Ureter (tissue), 1 donor: ENCODE measurements around the gene OR1F1. TPM values are rescaled to one million over a fixed set of nuclear protein-coding genes. Genes with fewer than 3 reads are reported as not detected.
"Not testable (repeated sequence)": the region's sequence is repeated elsewhere in the genome, so short reads cannot be mapped to it uniquely, and the experiment has no call there.

Experiments
- DNase-seq: peaks from one replicate; pipeline ENCODE4 v3.0.0-alpha.2; 2020; ENCODE audit warnings: low spot score
- total RNA-seq: library from RNA; stranded (reverse); gene quantifications from one replicate; pipeline ENCODE4 v1.2.4, GENCODE V29; 2023
- donor health status: DM: yes; HTN: yes; CAD: no.

Gene OR1F1
- total RNA-seq, 1 donor from 2014 or later, result not detected

DNA sequence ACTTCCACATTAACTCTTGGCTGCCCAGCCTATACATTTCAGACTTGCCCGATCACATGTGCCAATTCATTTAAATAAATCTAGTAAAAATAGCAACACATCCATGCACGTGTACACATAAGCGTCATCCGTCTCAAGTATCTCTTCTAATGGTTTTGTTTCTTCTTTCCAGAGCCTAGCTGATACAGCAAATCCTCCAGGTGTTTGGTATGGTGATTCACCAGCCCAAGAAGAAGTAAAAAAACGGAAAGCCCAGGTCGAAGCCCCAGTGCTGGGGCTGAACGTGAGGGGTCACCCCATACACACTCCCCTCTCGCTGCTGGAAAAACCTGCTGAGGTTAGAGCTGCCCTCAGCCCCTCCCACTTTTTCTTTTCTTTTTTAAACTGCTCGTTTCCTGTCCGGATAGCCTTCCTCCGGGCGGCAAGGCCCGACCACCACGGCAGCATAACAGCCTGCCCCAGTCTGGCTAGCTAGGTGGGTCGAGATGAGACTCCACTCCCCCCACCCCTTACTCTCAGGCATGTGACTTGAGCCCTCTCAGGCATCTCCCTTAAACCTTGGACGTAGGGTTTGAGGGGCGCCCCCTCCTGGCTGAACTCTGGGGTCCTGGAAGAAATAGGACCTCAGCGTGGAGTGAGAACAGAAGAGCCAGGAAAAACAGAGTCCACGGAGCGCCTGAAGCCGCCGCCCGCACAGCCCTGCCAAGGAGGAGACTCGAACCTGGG is 13.9 kb upstream of the OR1F1 start:
- no peak for DNase-seq

DNA sequence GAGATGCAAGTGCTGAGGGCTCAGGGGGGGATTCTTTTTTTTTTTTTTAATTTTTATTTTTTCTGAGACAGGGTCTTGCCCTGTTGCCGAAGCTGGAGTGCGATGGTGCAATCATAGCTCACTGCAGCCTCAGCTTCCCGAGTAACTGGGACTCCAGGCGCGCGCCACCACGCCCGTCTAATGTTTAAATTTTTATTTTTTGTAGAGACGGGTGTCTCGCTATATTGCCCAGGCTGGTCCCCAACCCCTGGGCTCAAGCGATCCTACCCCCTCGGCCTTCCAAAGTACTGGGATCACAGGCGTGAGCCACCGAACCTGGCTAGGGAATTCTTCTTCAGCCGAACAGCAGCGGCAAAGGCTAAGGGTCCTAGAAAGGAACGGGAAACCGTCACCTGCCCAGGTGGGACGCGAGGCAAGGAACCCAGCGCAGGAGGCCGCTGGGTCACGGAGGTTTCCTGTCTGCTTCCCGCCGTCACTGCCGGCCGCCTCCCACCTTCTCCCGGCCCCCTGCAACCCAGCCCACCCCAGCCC is 13.3 kb upstream of the OR1F1 start:
- DNase-seq, result no peak

DNA sequence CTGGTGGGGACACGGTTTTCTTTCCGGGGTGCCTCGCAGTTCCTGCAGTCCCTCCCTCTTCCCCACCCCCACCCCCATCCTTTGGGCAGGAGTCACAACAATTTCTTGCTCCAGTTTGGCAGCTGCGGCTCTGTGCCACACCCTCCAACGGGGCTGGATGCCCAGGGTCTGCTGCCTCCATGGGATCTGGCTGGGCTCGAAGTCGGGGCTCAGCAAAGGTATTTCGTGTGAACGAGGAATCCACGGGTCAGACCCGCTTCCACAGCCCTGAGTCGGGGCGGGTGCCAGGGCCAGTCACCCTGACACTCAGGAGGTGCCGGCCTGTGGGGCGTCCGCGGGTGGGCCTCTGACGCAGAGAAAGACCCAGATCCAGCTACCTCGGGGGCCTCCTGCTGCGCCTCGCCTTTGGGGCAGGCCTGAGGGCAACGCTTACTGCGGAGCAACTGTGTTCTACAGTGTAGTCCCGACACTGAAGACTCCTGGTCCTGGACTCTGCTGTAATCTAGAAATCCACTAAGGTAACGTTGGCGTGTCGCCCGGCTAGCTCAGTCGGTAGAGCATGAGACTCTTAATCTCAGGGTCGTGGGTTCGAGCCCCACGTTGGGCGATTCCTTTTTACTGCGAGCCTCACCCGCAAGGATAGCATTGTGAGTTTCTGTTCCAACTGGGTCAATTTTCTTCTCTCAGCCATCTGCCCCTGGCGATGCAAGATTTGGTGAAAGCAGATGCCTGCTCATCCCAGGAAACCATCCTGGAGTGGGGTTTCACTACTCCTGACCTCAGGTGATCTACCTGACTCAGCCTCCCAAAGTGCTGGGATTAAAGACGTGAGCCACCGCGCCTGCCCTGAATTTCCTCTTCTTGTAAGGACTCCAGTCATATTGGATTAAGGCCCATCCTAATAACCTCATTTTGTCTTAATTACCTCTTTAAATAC is 12.6 kb upstream of the OR1F1 start:
- DNase-seq, result no peak

DNA sequence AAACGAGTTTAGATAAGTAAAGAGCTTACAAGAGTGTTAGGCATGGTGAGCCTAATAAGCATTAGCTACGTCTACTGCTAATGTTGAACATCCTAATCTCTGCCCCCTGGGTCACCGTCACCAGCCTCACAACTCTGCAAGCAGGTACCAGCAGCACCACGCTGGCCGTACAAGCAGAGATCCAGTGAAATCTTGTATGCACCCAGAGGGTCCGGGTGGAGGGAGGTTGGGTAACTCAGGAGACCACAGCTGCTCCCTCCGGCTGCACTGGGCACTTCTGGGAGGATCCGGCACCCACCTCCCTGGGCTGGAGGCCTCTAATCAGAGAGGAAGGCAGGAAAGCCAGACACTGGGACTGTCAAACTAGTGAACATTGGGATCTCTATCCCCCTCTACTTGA is 8.4 kb upstream of the OR1F1 start:
- DNase-seq, result no peak

DNA sequence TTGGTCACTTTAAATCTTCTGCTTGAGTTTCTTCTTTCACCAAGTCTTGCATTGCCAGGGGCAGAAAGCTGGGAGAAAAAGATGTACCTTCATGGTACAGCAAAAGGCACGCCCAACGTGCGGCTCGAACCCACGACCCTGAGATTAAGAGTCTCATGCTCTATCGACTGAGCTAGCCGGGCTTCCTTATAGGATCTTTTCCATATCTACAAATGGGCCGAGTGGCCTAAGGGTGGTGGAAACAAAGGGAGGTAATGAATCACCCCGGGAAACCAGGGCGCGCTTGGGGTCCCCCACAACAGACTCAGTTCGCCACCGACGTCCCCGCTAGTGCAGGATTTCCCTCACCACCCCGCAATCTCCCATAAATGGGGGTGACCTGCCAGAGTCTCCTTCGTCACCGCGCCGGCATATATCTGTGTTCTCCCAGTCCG is 7.5 kb upstream of the OR1F1 start:
- DNase-seq, result no peak

DNA sequence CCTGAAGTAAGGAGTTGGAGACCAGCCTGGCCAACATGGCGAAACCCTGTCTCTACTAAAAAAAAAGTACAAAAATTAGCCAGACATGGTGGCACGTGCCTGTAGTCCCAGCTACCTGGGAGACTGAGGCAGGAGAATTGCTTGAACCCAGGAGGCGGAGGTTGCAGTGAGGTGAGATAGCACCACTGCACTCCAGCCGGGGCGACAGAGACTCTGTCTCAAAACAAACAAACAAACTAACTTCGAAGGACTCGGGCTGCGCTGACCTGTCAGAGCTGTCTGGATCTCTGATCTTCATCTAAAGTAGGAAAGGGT is 5.8 kb upstream of the OR1F1 start:
- not testable (repeated sequence) for DNase-seq

DNA sequence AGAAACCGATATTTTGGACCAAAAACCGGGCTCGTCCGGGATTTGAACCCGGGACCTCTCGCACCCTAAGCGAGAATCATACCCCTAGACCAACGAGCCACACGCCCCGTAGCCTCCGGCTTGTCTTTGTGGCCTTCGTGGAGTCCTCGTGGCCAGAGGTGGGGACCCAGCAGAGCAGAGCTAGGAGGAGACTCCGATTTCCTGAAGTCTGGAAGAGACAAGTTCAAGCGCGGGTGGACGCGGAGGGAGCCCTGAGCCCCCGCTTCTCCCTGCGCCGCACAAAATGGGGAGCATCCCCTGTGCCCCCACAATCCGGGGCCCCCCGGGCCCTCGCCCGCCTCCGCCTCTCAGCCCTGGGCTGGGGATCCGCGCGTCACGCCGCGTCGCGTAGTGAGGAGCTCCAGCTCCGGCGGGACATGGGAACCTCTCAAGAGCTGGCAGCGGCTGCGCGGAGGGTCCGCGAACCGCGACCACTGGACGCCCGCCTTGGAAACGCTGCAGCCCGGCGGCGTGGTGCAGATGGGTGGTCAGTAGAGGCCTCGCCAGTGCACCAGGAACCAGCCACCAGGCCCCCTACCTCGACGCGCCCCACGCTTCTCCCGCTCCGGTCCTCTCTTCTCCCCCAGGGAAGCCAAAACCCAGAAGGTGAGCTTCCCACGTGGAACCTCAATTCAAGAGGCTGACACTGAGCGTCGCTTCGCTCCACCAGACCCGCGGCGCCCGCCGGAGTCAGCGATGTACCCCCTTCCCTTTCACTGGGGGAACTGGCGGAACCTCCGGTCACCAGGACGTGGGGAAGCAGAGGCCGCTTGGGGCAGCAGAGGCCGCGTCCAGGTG is 5.2 kb upstream of the OR1F1 start:
- no peak for DNase-seq

DNA sequence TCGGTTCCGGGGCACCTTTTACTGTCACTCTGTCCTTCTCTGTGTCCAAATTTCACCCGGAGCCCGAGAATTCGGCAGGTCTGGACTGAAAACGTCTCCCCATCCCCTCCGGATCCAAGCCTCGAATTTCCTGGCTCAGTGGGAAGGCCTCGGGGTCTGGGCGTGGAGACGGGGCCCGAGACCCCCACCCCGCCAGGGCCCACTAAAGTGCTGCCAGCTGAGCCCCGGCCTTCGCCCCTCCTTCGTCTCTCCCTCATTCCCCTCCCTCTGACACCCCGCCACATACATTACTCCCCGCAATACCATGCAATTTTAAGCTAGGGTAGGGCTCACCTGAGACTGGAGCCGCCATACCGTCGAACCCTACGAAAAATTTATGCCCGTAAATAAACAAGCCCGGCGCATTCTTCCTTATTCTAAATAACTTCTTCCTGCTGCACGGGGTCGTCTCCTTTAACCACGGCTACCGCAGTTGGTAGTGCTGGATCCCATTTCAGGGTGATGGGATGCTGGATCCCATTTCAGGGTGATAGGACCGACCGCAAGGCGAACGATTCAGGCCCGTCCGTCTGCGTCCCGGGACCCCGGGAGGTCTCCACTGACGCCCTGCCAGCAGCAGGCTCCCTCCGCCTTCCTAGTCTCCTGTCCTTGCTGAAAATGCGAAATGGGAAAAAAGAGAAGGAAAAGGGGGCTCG is 4.4 kb upstream of the OR1F1 start:
- no peak for DNase-seq

DNA sequence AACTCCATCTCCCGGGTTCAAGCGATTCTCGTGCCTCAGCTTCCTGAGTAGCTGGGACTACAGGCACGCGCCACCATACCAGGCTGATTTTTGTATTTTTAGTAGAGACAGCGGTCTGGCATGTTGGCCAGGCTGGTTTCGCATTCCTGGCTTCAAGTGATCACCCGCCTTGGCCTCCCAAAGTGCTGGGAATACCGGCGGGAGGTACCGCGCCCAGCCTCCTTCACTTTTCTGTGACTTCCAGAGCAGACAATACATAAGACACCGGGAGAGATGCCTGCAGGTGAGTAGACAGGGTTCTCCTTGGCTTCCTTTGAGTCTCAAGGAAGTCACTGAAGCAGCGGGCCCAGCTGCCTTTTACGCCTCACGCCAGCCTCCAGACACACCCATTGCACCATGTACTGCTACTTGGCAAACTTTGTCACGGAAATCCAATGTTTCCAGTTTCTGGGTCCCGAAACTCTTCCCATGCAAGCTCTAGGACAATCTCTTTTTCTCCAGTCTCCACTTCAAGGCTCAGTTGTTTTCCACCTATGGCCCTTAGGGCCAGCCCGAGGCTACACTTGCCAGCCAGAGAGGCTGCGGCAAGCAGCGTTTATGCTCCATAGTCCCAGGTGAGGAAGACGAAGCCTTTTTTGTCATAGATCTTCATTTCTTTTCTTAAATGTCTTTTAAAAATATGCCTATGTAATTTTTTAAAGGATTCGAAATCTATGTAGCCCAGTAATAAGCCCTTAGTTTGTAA is 886 bp upstream of the OR1F1 start:
- no peak for DNase-seq

DNA sequence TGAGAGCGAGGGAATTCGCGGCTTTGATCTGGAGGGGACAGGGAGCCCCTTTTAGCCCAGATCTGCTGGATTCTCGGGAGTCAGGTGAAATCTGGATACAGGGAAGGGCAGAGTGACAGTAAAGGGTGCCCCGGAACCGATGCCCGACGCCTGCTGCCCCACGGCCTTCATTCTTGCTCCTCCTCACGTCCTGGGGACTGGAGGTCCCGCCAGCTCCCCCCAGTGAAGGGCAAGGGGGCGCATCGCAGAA is 596 bp downstream of the OR1F1 start:
- no peak for DNase-seq

DNA sequence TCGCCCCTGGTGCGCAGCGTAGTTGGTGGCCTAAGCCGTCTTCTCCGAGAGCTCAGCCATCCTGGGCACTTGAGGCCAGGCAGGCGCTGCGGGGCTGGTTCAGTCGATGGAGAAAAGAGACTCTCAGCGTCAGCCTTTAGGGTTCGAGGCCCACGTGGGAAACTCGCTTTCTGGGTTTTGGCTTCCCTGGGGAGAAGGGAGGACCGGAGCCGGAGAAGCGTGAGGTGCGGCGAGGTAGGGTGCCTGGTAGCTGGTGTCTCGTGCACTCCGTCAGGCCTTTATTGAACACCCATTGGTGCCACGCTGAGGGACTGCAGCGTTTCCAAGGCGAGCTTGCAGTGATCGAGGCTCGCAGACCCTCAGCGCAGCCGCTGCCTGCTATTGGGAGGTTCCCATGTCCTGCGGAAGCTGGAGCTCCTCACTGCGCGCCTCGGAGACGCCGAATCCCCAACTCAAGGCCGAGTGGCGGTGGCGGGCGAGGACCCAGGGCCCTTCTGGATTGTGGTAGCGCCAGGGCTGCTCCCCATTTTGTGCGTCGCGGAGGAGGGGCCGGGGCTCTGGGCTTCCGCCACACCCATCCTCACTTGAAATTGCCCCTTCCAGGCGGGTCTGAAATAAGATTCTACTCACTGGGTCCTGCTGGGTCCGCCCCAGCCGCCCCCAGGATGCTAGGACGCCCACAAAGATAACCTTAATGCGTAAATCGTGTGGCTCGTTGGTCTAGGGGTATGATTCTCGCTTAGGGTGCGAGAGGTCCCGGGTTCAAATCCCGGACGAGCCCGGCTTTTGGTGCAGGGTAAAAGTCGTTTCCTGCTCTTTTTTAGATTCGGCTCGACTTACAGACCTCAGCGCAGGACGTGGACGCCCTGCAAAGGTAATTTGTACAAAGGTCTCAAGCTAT is 1.2 kb downstream of the OR1F1 start:
- no peak for DNase-seq

DNA sequence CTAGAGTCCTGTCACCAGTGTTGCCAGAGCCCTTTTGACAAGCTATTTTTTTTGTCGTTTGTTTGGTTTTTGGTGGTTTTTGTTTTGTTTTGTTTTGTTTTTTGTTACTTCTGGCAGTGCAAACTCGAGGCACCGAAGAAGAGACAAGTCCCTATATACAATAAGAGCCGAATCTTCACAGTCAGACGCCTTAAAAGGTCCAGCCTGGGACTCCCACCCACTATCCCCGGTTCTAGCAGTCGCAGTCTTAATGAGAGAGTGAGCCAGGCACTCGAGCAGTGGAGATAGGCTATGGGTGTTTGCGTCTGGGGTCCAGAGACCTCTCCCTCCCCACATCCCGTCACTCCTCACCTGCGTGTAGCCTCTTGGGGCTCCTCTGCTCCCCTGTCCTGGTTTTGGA is 1.9 kb downstream of the OR1F1 start:
- no peak for DNase-seq

DNA sequence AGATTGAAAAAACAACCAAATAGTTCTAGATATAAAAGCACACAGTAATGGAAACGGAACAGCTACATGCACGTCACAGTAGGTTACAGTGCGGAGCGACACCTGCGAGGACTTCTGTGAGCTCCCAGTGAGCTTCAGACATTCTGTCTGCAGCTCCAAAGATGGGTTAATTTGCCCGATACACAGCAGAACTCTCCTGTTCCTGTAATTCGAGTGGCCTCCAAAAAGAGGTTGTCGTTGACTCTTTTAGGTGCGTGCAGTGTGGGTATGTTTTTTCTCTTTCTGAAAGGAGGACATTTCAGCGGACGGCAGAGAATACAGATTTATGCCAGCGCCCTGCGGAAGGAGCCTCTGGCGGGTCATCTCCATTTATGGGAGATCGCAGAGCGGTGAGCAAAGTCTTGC is 2.9 kb downstream of the OR1F1 start:
- no peak for DNase-seq

DNA sequence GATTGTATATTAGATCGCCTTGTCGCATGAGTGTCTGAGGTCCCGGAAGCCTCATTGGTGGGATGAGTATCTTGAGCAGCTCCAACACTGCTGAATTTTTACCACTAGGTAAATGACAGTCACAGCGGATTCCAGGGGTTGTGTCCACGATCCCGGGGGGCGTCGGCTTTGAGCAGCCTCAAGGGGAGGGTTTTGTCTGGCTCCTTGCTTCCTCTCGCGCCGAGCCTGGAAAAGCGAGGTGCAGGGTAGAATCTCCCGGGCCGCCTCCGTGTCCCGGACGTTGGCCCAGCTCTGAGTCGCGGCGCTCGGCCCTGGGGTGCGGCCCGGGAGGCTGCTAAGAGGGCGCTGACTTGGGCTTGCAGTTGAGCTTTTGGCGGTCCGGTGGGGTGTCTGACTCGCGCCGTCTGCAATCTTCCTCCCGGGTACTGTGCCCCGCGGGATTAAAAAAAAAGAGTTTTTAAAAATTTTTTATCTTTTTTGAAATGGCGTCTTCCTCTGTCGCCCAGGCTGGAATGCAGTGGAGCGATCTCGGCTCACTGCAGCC is 4.5 kb downstream of the OR1F1 start:
- no peak for DNase-seq

DNA sequence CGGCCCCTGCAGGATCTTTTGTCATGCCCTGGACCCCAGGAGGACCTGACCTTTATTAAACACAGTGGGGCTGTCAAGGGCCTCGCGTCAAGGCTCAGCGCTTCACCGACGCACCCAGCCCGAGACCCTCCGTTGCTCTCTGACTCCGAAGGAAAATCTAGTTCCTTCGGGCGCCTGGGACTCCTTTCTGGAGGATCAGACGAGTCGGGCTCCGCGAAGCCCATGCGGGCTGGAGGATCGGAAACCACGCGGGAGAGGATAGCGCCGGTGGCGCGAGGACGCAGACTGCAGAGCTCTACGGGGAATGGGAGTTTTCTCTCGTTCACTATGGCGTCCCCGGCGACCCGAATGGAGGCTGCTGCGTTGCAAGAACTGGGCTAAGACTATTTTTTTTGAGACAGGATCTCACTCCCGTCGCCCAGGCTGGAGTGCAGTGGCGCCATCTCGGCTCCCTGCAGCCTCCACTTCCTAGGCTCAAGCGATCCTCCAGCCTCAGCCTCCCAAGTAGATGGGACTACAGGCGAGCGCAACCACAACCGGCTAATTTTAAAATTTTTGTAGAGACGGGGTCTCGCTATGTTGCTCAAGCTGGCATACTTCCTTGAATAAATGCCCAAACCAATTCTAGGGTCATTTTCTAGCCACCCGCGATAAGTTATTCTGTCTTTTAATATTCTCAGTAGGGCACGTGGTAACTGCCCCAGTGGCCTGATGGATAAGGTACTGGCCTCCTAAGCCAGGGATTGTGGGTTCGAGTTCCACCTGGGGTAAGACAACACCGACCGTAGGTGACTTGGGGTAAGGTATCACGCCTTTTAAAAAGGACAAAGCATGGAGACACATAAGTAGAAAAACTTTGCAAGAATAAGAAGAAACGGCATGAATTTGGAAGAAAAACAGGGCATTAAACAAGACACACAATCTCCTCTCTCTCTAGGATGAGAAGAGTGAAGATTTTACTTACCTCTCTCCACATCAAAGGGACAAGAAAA is 5.5 kb downstream of the OR1F1 start:
- DNase-seq, result no peak

DNA sequence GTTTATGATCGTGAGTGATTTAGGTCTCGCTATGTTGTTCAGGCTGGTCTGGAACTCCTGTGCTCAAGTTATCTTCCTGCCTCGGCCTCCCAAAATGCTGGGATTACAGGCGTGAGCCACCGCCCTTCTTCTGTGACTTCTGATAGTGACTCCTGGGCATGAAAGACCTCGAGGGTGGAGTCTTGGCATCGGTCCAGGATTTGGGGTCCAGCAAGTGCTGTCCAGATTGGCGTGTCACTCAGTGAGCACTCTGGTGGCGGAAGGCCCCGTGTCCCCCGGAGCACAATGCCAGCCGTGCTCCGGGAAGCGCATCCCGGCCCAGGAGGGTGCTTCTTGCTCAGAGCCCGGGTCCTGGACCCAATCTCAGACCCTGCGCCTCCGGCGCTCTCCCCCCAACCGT is 6.8 kb downstream of the OR1F1 start:
- DNase-seq, result no peak

DNA sequence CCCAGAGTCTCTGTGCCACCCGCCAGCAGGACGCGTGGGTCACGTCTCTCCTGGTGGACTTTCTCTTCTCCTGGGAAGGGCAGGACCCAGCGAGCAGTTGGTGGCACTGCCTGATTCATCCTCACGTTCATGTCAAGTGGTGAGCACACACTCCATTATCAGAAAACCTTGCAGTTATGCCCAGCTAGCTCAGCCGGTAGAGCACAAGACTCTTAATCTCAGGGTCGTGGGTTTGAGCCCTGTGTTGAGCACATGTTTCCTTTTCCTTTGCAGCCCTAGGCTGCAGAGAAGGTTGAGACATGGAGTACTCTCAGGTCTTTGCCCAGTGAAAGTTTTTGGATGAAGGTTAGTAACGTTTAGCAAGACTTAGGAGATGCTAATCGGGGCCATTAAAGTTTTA is 8.0 kb downstream of the OR1F1 start:
- no peak for DNase-seq

DNA sequence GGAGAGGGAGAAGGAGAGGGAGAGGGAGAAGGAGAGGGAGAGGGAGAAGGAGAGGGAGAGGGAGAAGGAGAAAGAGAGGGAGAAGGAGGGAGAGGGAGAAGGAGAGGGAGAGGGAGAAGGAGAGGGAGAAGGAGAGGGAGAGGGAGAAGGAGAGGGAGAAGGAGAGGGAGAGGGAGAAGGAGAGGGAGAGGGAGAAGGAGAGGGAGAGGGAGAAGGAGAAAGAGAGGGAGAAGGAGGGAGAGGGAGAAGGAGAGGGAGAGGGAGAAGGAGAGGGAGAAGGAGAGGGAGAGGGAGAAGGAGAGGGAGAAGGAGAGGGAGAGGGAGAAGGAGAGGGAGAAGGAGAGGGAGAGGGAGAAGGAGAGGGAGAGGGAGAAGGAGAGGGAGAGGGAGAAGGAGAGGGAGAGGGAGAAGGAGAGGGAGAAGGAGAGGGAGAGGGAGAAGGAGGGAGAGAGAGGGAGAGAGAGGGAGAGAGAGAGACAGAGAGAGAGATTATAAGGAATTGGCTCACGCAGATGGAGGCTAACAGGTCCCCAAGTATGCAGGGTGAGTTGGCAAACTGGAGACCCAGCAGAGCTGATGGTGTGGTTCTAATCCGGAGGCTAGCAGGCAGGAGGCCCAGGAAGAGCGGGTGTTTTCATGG is 9.8 kb downstream of the OR1F1 start:
- DNase-seq, result not testable (repeated sequence)
